ENCODE data around the gene KHDC4.

The KHDC4 gene

DNA sequence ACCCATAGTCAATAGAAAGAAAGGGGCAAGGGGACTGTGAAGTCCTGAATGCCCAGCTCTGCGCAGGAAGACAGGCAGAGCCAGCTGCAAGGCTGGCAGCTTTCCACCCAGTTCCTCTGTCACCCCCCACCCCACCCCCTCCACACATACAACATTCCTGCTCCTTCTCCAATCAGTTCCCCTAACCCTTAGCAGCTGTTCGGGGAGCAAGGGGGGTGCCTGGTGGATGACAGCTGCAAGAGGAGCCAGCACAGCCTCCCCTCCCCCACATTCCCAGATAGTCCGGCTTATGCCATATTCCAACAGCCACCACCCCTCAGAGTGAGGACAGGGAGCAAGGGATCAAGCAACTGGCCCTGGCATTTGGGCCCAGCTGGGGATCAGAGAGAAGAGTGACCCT is 34.5 kb upstream of the KHDC4 start:
- DNase-seq, result peak; percentile 88

DNA sequence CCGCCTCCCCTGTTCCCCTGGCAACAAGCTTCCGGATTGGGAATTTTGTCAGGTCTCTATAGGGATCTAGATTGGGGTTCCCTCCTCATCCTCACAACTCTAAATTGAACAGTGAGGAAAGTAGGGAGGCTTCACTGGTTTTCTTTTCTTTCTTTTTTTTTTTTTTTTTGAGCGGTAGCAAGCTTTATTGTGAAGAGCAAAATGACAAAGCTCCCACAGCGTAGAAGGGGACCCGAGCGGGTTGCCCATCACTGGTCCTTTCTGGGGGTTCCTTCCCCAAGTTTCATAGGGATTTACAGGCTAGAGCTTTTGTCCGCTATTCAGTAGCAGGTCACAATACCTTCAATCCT is 33.8 kb upstream of the KHDC4 start:
- DNase-seq, result no peak

GRCh38 chr1:155967341-155968050 is 33.3 kb upstream of the KHDC4 start:
- no peak for DNase-seq

DNA sequence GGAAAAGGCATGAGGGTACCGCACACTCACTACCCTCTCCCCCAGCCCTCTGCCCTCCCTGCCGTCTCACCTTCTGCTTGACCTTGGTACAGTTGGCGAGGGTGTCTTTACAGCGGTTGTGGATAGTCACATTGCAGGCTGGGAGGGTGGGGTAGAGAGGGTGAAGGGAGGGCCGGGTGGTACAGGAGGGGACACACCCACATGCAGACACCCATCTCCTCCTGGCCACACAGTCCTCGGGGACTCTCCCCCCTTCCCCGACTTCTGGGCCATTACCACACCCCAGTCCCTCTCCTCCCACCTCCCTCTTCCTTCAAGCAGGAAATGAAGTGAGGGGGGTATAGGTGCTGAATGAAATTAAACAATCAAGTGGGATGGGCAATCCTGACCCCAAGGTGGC is 32.5 kb upstream of the KHDC4 start:
- DNase-seq, result no peak

GRCh38 chr1:155966135-155966534 is 31.9 kb upstream of the KHDC4 start:
- no peak for DNase-seq

DNA sequence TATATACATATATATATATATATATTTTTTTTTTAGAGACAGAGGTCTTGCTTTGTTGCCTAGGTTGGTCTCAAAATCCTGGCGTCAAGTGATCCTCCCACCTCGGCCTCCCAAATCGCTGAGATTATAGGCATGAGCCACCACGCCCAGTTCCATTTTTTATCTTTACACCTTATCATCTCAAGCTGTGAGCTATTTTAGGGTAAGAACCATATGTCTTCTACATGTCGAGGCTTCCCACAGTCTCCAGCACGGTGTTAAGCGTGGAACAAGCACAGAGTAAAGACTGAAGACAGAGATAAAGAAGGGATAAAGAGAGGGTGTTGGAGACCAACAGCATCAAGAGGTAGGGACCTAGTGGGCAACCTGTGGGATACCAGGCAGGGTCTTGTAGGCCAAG is 30.0 kb upstream of the KHDC4 start:
- DNase-seq, result no peak

DNA sequence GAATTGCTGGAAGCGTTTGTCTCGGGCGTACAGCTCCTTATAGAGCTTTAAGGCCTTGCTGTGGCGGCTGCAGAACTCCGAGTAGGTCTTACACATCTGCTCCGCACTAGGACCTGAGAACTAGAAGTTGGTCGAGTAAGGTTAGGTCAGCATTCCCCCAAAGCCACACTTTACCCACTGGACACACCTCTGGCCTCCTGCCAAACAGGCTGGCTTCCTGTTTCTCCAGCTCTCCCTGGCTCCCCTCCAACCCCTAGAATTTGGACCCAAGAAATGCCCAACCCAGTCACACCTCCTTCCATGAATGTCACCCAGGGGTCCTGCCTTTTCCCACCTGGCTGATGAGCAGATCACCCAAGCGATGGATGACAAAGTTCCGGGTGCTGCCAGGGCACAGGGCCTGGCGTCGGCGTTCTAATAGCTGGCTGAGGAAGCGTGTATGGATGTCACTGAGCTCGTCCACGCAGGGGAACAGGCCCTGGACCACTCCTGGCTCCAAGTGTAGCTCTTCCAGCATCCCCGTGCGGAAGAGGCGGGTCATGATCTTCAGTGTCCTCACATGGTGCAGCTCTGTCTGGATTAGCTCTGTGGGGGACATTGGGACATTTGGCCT is 28.5 kb upstream of the KHDC4 start:
- DNase-seq, result no peak

DNA sequence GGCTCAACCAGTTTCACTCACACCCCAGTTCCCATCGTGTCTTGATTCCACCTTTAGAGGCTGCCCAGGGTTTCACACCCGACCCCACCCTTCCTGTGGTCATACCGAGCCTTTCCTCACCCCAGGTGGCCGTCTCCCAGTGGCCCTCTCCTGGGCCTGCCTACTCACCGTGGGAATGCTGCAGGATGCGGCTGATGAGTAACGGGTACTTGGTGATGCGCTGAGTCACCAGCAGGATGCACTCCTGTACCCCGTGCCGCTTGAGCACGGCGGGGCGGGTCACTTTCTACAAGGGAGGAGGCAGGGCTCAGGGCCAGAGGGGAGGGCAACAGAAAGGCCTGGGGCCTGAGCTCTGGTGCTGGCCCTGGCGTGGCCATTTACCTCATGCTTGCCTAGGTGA is 27.7 kb upstream of the KHDC4 start:
- DNase-seq, result no peak

DNA sequence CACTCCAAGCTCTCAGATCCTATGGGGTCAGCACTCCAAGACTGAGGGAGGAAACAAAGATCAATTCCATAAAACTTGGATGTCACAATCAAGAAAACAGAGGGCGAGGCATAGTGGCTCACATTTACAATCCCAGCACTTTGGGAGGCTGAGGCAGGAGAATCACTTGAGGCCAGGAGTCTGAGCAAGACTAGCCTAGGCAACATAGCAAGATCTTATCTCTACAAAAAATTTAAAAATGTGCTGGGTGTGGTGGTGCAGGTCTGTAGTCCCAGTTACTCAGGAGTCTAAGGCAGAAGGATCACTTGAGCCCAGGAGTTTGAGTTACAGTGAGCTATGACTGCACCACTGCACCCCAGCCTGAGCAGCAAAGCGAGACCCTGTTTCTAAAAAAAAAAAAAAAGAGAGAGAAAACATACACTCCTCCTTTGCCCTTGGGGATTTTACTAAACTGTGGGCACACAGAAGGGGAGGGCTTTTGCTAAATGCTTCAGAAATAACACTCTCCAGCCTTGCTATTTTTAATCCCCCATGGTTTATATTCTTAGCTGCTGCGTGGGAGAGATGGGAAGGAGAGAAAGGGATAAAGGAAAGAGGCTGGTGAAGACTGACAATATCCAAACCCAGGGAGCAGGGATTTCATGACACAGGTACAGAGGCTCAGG is 26.0 kb upstream of the KHDC4 start:
- no peak for DNase-seq

DNA sequence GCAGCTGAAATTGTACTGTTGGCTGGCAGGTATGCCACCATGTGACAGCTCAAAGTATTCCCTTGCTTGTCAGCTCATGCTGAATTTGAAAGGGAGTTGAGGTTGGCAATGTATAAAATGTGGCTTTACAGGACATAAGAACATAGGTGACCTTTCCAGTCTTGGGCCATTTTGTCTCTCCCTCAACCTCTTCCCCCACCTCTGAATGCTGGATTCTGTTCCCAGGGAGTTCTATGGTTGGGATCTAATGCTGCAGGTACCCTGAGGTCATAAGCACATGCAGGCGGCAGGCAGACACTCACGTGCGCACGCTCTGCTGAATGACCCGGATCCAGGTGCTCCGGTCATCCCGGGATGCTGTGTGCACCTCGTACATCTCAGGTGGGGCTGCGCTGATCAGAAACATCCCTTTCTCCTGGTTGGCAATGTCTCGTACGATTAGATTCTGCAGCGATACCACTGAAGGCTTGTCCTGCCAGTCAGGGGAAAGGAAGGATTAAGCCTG is 23.2 kb upstream of the KHDC4 start:
- no peak for DNase-seq

- no peak for DNase-seq
These were observed 20.4 kb upstream of the KHDC4 start for GRCh38 chr1:155954645-155955044.

DNA sequence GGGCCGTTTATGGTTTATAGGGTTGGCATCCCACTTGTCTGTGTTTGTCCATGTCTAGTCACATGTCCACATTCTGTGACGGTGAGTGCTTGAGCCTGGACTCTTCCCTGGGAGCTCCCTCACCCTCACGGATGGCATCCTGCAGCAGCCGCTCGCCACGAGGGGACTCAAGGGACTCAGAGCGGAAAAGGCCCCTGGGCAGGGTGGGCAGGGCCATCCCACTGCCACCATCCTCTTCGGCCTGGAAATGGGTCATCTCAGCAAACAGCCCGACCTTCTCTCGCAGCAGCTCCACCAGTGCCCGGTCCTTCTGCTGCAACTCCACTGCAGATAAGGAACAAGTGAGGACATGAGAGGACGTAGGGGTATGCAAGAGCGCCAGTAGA is 18.3 kb upstream of the KHDC4 start:
- DNase-seq, result no peak

- DNase-seq, result no peak
These were observed 17.7 kb upstream of the KHDC4 start for GRCh38 chr1:155951753-155952504.

DNA sequence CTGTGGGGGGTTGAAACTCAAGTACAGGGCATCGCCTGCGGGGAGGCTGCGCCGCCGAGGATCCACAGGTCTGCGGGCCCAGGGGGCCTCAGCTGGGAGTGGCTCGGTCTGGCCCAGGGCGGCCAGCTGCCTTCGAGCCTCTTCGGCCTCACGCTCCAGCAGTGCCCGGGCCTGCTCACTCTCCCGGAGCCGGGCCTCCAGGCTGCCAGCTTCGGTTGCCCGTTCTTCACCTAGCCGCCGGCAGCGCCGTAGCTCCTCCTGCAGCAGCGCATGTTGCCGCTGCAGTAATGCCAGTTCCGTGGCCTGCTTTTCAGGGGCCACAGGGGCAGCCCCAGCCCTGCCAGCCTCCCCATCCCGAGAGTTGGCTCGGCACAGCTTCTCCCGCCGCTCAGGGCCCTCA is 16.6 kb upstream of the KHDC4 start:
- DNase-seq, result no peak

GRCh38 chr1:155947741-155948140 is 13.5 kb upstream of the KHDC4 start:
- no peak for DNase-seq

DNA sequence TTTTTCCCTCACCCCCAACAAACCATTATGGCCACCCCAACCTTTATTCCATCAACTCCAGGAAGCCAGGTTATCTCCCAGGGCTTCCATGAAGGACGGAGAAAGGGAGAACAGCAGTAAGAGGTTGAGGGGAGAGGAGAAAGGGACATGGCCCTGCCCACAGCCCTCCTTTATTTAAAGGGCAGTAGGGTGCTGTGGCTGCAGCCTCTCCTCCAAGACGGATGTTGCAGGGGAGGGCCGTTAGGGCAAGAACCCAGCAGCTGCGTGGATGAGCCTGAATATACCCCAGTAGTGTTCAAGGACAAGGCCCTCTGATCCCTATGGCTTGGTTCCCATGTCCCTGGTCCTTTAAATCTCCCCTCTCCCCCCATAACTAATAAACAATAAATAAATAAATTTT is 13.1 kb upstream of the KHDC4 start:
- no peak for DNase-seq

GRCh38 chr1:155946633-155947219 is 12.5 kb upstream of the KHDC4 start:
- no peak for DNase-seq

DNA sequence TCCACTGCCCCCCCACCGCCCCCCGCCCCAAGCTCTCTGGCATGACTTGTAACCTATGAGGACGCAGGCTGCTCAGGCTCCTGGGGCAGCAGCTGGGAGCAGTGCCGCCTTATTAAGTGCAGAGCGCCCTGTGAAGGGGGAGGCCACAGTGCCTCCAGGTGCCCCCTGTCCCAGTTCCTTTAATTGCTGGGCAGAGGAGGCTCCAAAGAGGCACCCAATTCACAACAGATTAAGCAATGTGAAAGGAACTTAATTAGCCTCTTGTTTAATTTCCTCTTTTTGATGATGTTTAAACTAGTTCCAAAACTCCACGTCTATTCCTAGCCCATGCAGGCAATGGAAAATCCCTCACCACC is 10.2 kb upstream of the KHDC4 start:
- DNase-seq, result no peak

- no peak for DNase-seq
These were observed 8.4 kb upstream of the KHDC4 start for GRCh38 chr1:155942578-155943141.

GRCh38 chr1:155941845-155942531 is 7.8 kb upstream of the KHDC4 start:
- DNase-seq, result no peak

DNA sequence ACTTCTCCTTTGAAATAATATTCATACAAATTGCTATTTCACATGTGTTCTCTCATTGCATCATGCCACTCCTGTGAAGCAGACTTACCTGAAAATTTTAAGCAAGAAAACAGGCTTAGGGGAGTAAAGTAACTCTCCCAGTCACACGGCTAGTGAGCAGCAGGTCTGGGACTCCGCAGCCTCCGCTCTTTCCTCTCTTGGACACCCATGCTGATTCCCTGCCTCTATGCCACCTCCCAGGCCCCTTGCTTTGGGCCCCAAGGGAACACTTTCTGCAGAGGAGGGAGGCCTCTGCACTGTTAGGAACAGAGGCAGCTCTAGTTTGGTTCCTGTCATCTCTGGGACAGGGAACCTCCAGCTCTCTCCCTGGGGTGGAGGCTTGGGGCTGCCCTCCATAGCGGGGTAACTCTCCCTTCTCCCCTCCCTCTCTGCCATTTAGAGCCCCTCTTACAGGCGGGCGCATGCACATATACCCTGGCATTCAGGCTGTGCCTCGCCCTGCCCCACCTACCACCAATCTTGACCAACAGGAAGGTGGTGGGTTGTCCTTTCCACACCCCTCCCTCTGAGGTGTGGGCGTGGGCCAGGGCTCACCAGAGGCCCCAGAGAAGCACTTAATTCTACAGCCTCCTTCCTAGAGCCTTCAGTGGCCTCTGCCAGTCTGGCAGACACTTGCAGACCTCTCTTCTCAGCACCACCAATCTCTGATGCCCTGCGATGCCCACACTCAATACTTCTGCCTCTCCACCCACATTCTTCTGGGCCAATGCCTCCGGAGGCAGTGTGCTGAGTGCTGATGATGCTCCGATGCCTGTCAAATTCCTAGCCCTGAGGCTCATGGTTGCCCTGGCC is 7.0 kb upstream of the KHDC4 start, which contains the start of gene RXFP4:
RXFP4 (plus strand) TSS at position 646 of the 852 bp plus-strand sequence; CDS start at position 718, 72 bp downstream.
- DNase-seq, result no peak
